HG03342 (cell line): ENCODE data around the gene RUBCN.
"Not testable (repeated sequence)": the region's sequence is repeated elsewhere in the genome, so short reads cannot be mapped to it uniquely, and the experiment has no call there.

Experiments used
- ATAC-seq: cut with Tn5 transposase; IDR thresholded peaks from one replicate; pipeline ENCODE4 v1.9.1; 2021; ENCODE audit warnings: mild to moderate bottlenecking, moderate library complexity; ENCODE audit not compliant: unreplicated experiment

RUBCN gene

DNA sequence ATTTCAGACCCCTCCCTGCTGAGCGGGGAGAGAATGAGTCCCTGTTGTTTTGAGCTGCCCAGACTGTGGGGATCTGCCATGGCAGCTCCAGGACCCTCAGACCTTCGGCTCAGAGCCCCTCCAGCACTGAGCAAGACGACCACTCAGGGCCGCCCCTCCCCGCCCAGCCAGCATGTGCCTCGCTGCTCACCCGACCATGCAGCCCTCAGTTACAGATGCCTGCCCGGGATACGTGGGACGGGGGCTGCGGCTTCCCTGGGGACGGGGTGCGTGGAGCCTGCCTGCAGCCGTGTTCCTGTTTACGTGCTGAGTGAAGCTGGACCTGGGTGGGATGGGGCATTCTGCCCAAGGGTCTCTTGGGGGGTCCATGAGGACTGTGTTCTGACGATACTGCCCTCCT is 77.0 kb downstream of the RUBCN start:
- not testable (repeated sequence) for ATAC-seq

GRCh38 chr3:197659144-197659543 is 77.6 kb downstream of the RUBCN start:
- ATAC-seq = not testable (repeated sequence)

GRCh38 chr3:197658706-197659105 is 78.0 kb downstream of the RUBCN start:
- ATAC-seq = not testable (repeated sequence)

DNA sequence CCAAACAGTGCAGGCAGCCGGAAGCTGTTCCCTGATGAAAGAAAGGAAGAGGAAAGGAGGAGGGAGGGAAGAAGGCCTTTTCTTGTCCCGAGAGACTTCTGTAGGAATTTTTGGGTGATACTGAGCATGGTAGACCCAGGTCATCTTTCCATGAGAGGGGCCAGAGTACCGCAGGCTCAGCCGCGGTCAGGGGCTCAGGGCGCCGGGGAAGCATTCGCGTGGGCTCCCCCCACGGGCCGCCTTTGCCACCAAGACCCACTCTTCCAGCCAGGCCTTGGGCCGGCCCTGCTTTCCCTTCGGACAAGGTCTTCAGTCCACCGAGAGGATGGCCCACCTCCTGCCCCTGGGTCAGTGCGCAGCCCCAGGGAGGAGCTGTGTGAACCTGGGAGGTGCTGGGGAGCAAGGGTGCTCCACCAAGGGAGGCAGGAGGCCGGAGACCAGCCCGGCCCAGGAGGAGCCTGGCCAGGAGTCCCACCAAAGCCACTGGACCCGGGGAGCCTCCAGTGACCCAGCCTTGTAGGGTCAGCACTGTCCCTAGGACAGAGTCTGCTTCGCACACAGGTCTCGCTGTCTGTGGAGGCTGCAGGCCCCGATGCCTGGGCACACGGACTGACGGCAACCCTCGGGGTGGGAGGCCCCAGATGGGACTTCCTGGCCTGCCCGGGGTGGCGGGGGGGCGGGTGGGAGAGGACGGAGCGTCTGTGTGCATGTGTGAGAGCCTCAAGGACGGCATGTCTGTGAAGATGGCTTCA is 79.0 kb downstream of the RUBCN start:
- not testable (repeated sequence) for ATAC-seq

DNA sequence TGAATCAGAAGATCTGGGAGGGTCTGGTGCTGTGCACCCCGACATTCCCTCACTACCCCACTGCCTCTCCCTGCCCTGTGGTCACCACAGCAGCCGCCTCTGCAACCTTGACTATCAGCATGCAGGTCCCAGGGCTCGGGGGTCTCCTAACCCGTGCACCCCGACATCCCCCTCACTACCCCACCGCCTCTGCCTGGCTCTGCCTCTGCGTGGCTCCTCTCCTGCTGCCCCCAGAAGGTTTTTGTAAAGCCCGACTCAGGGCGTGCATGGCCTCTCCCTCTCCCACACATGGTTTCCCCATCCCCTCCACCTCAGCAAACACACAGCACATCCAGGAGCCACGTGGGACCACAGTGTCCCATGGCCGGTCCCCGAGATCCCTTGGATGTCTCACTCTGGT is 79.7 kb downstream of the RUBCN start:
- ATAC-seq = not testable (repeated sequence)

- not testable (repeated sequence) for ATAC-seq
Measured at GRCh38 chr3:197656129-197656528, 80.6 kb downstream of the RUBCN start.

- peak; percentile 19 for ATAC-seq
Measured at GRCh38 chr3:197654998-197655330, 81.7 kb downstream of the RUBCN start.

GRCh38 chr3:197654090-197654997 is 82.4 kb downstream of the RUBCN start:
- peak; percentile 86 for ATAC-seq

DNA sequence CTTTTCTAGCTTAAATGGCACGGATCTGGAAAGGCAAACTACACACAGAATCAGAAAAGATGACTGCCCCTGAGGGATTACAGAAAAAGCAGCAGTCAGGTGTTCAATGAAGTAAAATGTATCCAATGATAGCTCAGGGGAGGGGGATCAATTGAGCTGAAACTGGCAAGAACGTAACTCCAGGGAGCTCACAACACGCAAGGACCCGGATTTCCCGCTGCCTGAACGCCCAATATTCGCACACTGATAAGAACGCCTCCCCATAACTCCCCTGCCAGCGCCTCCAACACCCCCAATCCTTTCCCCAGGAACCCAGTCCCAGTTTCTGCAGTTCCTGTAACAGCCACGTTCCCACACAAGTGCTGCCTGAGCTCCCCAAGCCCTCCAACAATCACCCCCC is 83.8 kb downstream of the RUBCN start:
- ATAC-seq = not testable (repeated sequence)

DNA sequence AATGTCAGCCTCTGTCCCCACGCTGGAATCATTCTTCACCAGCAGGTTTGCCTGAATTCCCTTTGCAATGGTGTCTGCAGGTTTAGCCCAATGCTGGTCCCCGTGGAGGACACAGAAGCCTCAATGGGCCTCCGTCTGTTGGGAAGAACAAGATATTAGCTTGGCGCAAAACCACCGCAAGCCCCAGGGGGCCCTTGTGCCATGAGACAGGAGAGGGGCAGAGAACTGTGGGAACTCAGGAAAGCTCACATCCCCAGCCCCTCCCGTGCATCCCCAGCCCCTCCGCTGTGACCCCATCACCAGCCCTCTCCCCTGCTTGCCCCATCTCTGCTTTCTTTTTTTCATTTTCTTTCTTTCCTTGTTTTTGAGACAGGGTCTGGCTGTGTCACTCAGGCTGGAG is 89.1 kb downstream of the RUBCN start:
- not testable (repeated sequence) for ATAC-seq

DNA sequence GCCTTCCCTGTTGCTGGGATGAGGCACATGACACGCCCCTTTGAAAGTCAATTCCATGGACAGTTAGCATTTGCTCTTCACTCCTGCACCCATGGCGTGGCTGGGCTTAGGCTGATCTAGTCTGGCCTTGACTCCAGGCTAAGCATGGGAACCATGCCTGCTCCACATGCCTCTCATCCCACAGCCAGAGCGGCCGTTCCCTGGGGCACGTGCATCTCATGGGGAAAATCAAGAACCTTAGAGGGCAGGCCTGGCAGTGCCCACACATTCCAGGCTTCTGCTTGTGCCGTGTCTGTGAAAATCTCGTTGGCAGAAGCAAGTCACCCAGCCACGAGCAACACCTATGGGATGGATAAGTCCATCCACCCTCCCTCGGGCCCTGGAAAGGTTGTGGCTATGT is 89.5 kb downstream of the RUBCN start:
- not testable (repeated sequence) for ATAC-seq

DNA sequence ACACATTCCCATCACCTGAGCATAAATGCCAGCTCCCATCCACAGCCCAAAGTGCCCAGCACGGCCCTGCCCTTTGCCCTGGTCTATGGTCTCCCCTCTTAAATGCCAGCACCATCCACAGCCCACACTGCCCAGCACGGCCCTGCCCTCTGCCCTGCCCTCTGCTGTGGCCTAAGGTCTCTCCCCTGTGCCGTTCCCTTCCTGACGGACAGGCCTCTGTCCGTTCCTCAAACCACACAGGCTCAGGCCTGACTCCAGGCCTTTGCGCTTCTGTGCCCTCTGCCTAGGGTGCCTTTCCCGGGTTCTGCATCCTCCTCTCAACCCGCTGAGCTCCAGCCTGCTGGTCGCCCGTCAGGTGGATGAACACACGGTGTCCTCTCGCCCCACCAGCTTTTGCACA is 90.4 kb downstream of the RUBCN start:
- ATAC-seq = not testable (repeated sequence)

- not testable (repeated sequence) for ATAC-seq
Measured at GRCh38 chr3:197637556-197637955, 99.1 kb downstream of the RUBCN start.

DNA sequence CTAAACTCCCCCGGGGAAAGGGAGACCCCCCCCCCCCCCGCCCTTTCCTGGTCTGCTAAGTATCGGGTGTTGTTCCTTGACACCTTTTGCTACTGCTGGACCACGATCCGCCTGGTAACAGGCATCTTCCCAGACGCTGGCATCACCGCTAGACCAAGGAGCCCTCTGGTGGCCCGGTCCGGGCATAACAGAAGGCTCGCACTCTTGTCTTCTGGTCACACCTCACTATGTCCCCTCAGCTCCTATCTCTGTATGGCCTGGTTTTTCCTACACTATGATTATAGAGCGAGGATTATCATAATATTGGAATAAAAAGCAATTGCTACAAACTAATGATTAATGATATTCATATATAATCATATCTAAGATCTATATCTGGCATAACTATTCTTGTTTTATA is 104.7 kb downstream of the RUBCN start:
- not testable (repeated sequence) for ATAC-seq

- ATAC-seq = not testable (repeated sequence)
Measured at GRCh38 chr3:197630766-197631165, 105.9 kb downstream of the RUBCN start.

GRCh38 chr3:197629286-197629685 is 107.4 kb downstream of the RUBCN start:
- not testable (repeated sequence) for ATAC-seq

DNA sequence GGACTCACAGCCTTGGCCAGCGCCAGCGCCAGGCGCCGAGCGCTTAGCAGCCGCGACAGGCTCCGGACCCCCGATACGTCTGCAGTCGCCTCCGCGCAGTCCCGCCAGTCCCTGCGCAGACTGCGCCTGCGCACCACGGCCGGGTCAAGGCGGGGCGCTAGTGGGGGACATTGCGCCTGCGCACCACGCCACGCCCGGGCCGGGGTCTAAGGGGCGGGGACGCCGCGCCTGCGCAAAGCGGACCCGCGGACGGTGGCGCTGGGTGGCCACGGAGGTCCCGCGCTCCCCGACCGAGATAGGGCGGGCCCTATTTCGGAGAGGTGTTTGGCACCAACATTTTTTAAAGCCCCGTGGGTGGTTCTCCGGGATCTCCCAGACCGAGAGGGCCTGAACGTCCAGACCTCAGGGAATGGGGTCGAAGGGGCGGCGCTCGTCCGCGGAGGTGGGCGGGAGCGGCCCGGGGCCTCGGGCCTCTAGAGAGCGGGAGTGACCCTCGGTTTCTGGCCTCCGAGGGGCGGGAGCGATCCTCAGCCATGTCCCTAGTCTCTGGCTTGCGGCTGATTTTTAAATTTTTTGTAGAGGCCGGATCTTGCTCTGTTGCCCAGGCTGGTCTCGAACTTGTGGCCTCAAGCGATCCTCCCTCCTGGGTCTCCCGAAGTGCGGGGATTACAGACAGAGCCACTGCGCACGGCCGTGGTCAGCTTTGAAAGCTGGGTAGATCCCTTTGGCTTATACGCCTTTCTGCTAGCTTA is 108.8 kb downstream of the RUBCN start:
- ATAC-seq = peak; percentile 77

- ATAC-seq = peak; percentile 23
Measured at GRCh38 chr3:197627158-197627771, 109.4 kb downstream of the RUBCN start.

DNA sequence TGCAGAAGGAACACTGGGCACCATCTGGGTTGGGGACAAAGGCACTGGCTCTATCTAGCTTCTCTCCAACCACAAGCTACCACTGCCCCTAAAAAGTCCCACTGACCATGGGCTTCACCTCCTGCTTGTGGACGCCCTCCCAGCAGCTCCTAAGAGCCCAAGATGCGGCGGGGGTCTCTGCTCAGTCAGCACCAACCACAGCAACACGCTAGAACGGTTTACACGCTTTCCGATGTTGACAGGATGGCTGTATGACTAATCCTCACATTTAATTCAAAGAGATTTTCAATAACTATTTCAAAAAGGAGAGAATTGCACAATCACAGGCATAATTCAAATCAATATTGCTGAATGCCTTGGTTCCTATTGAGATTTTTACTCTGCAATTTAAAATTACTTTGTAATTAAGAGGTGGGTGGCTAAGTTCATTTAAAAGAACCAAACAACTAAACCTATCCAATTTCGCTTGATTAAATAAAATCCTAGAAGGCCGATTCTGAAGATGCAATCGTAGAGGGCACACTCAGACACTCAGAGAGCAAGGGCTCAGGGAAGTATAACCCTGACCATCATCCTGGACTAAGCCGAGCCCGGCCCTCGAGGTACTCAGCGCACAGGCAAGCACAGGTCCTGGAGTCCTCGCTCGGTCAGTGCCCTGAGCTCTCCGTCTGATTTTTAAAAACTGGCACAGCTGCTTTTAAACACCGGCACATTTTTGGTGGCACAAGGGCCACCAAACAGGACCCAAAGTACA is 110.1 kb downstream of the RUBCN start:
- not testable (repeated sequence) for ATAC-seq

DNA sequence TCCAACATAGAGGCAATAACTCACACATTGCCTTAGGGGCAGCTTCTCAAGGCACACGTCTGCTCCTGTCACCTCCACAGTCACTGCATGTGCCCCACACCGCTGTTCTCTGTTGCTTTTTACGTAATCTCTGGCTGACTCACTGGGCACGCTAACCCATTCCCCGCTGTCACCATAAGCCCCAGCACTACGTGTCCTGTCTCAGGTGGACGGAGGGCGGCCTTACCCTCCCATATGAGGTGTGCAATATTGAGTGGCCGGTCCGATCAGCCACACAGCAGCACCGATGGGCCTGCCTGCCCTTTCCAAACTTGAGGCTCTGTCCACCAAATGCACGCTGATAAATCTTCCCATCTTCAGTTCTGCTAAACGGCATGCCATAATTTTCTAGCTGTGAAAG is 115.2 kb downstream of the RUBCN start:
- ATAC-seq = not testable (repeated sequence)
